ENCODE results near the gene MTFR1L. TPM values are rescaled to one million over a fixed set of nuclear protein-coding genes. Genes with fewer than 3 reads are reported as not detected.

The MTFR1L gene
- polyA plus RNA-seq, 2 of the 4 experiments (the other 2 are of a cell fraction): 26.1 TPM

- ChIA-PET CTCF (interaction anchor here (0.7 to 3.3 kb wide), 14 partner anchors 12 to 342 kb away, joined by 3 to 30 read pairs (median 3); no protein-coding TSS in a partner anchor), POLR2A (no interaction called here)
- peak; percentile 32; the same call in 1 of the 3 replicates for TF ChIP-seq CTCF (IDR thresholded peaks at IDR 0.05)
- TF ChIP-seq MAZ (IDR thresholded peaks at IDR 0.05; ENCODE audit: borderline replicate concordance, low read depth, low read length): no peak
- peak in 1 of 2 experiments; percentile 26; a peak in 1 of 5 replicates for TF ChIP-seq RAD21 (conservative IDR thresholded peaks at IDR 0.05 in 1 of 2, IDR thresholded peaks at IDR 0.05 in 1 of 2)
- TF ChIP-seq MAX (IDR thresholded peaks at IDR 0.05): no peak
- peak; percentile 17; the same call in 1 of the 3 replicates for TF ChIP-seq SMC3 (IDR thresholded peaks at IDR 0.05)
- no peak for TF ChIP-seq BHLHE40 (IDR thresholded peaks at IDR 0.05; ENCODE audit: low read depth, low read length)
- DNase-seq (ENCODE audit: low read depth in 1 of 2, low spot score in 1 of 2): peak; percentile 53 to 60
- 79% methylated on average over 3 of the region's 8 CpGs for WGBS (ENCODE audit: missing lambda C conversion rate)
- FAIRE-seq: no peak
- Histone ChIP-seq H3K4me3 (no peak overlapping the region), H3K9me3 (no peaks in the 10 kb centered on the region), H3K4me1 (peaks cover 8% of the 10 kb centered on the region; the same call in 2 of the 3 replicates), H3K27ac (no peak overlapping the region), H3K4me2 (no peak overlapping the region)
- ATAC-seq: peak; percentile 57 to 81; a peak in 5 of 6 replicates
Observed at GRCh38 chr1:25797939-25798338, 21.8 kb upstream of the MTFR1L start.

DNA sequence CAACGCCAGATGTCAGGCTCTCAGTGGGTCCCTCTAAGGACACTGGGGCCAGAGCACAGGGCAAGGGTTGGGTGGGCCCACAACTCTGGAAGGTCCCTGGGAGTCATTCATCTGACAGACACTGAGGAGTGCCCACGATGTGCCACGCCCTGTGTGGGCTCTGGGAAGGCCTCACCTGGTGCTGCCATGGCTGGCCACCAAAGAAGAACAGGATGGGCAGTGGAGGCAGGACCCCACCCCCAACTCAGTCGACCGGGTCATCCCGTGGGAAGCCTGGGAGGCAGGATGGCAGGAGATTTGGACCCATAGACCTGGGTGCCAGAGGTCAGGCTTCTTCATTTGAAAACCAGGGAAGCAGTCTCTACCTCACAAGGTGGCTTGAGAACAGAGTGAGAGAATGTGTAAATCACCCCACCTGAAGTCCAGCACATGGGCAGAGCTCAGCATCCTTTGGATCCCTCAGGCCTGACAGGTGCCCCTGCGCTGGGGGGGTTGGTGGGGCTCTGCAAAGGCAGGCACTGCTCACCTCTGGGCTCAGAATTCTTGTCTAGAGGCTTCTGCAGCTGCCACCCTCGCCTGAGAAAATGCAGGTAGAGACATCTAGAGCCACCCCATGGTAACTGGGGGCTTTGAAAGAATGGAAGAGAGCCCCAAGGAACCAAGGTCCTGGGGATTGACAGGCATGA, 20.9 kb upstream of the MTFR1L start:
- CTCF ChIA-PET: interaction anchor here (0.9 to 3.3 kb wide), 6 partner anchors 11 to 343 kb away, joined by 3 to 30 read pairs (median 8); no protein-coding TSS in a partner anchor

GRCh38 chr1:25799352-25799934, 20.3 kb upstream of the MTFR1L start:
- ChIA-PET POLR2A (interaction anchor here (1.5 kb wide), 1 partner anchor 11 kb away, joined by 6 read pairs; no protein-coding TSS in a partner anchor), CTCF (interaction anchor here (1.1 to 3.3 kb wide), 5 partner anchors 10 to 280 kb away, joined by 3 to 30 read pairs (median 11); no protein-coding TSS in a partner anchor)
- no peaks in the 10 kb centered on the region for H3K9me3 ChIP-seq
- H3K4me1 ChIP-seq: peaks cover 14% of the 10 kb centered on the region; the same call in 2 of the 3 replicates
- TF ChIP-seq RCOR1 (IDR thresholded peaks at IDR 0.05; ENCODE audit: low read depth, low read length) (no peak), FOXS1 (CRISPR knock-in tag; IDR thresholded peaks at IDR 0.05) (no peak), EP300 (IDR thresholded peaks at IDR 0.05) (no peak), MAZ (IDR thresholded peaks at IDR 0.05; ENCODE audit: borderline replicate concordance, low read depth, low read length) (no peak), FOSL2 (IDR thresholded peaks at IDR 0.05) (no peak), FOSL2 (CRISPR knock-in tag; IDR thresholded peaks at IDR 0.05) (no peak), HOXA7 (CRISPR knock-in tag; IDR thresholded peaks at IDR 0.05) (no peak), SMC3 (IDR thresholded peaks at IDR 0.05) (no peak), CBX8 (IDR thresholded peaks at IDR 0.05) (no peak), PHF8 (IDR thresholded peaks at IDR 0.05; ENCODE audit: borderline replicate concordance, low read depth) (no peak; the same call in 1 of the 2 replicates), RAD21 (conservative IDR thresholded peaks at IDR 0.05 in 1 of 2, IDR thresholded peaks at IDR 0.05 in 1 of 2) (no peak), BHLHE40 (IDR thresholded peaks at IDR 0.05; ENCODE audit: low read depth, low read length) (no peak), NFE2L2 (conservative IDR thresholded peaks at IDR 0.05; ENCODE audit: low read length) (no peak), E2F6 (IDR thresholded peaks at IDR 0.05; ENCODE audit: borderline replicate concordance, low read depth) (no peak)
- ATAC-seq (0 out of 6 replicates have a peak, but pooled peaks of 1 of the 2 experiments have one; percentile 6), DNase-seq (ENCODE audit: low read depth in 1 of 2, low spot score in 1 of 2) (no peak), FAIRE-seq (no peak)
- 55% methylated on average over 9 of the region's 12 CpGs for WGBS (ENCODE audit: missing lambda C conversion rate)
- H3K27ac ChIP-seq: peak overlapping the region; percentile 91 to 98
- H3K4me3 ChIP-seq: peak overlapping the region; percentile 74
- peak overlapping the region; percentile 97 for H3K4me2 ChIP-seq

More for the DNA sequence above, 20.9 kb upstream of the MTFR1L start:
- Histone ChIP-seq H3K27ac (no peak overlapping the region), H3K4me1 (peaks cover 9% of the 10 kb centered on the region; the same call in 2 of the 3 replicates), H3K4me3 (no peak overlapping the region), H3K4me2 (no peak overlapping the region; the same call in 2 of the 3 replicates), H3K9me3 (no peaks in the 10 kb centered on the region)
- TF ChIP-seq FOSB (CRISPR knock-in tag; IDR thresholded peaks at IDR 0.05) (no peak), BHLHE40 (IDR thresholded peaks at IDR 0.05; ENCODE audit: low read depth, low read length) (no peak), EP300 (IDR thresholded peaks at IDR 0.05) (no peak), RNF2 (IDR thresholded peaks at IDR 0.05; ENCODE audit: borderline replicate concordance, low read depth) (no peak), CBX2 (IDR thresholded peaks at IDR 0.05; ENCODE audit: borderline replicate concordance, low read depth) (no peak), POLR2AphosphoS2 (conservative IDR thresholded peaks at IDR 0.05; ENCODE audit: low read length) (no peak)
- TF ChIP-seq, protein P1, sequence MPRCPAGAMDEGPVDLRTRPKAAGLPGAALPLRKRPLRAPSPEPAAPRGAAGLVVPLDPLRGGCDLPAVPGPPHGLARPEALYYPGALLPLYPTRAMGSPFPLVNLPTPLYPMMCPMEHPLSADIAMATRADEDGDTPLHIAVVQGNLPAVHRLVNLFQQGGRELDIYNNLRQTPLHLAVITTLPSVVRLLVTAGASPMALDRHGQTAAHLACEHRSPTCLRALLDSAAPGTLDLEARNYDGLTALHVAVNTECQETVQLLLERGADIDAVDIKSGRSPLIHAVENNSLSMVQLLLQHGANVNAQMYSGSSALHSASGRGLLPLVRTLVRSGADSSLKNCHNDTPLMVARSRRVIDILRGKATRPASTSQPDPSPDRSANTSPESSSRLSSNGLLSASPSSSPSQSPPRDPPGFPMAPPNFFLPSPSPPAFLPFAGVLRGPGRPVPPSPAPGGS (IDR thresholded peaks at IDR 0.05): no peak
- FAIRE-seq: no peak
- no peak for DNase-seq (ENCODE audit: low read depth in 1 of 2, low spot score in 1 of 2)
- WGBS (ENCODE audit: missing lambda C conversion rate): 74% methylated on average over 6 of the region's 8 CpGs
- no peak for ATAC-seq
- POLR2A ChIA-PET: no interaction called here
